GM15510 (cell line): ENCODE results near the gene PNMA6F.

ENCODE experiments used
- POLR2A ChIP-seq: IDR thresholded peaks from 3 replicates; pipeline ENCODE4 v1.6.1; 2011; ENCODE audit warnings: borderline replicate concordance; ENCODE audit not compliant: insufficient read length; ENCODE audit errors: extremely low read depth

Gene PNMA6F

GRCh38 chrX:153340111-153340510 is 18.5 kb upstream of the PNMA6F start:
- TF ChIP-seq POLR2A = no peak

DNA sequence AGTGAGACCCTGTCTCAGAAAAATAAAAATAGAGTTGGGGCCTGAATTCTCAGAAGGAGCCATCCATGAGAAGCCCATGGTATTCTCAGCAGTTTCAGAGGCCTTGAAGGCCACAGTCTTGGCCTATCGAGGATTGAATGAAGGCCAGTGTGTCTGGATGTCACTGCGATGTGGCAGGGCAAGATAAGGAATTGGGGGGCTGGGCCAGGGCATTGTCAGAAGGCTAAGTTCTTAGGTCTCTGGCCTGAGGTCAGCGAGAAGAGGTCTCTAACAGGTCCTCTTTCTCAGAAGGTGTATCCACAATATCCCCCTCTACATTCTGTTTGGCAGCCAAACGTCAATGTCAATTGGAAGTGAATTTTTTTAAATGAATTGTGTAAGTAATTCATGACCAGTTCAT is 18.1 kb upstream of the PNMA6F start:
- no peak for TF ChIP-seq POLR2A

DNA sequence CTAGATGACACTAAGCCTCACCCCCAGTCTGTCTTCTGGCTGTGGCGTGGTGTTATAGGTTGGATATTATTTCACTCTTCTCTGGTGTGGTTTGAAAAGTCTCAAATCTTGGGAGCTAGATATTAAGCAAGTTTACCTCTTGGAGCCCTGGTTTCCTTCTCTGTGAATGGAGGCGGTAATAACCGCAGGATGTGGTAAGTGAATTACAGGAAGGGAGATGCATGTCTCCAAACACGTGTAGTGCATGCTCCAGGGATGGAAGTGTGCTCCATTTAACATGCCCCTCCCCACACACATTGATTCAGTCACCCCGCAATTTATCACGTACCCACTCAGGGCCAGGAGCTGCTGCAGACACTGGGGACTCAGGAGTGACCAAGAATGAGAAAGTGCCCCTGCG is 17.3 kb upstream of the PNMA6F start:
- no peak for TF ChIP-seq POLR2A

- TF ChIP-seq POLR2A = no peak
Measured at GRCh38 chrX:153336988-153337387, 15.4 kb upstream of the PNMA6F start.

DNA sequence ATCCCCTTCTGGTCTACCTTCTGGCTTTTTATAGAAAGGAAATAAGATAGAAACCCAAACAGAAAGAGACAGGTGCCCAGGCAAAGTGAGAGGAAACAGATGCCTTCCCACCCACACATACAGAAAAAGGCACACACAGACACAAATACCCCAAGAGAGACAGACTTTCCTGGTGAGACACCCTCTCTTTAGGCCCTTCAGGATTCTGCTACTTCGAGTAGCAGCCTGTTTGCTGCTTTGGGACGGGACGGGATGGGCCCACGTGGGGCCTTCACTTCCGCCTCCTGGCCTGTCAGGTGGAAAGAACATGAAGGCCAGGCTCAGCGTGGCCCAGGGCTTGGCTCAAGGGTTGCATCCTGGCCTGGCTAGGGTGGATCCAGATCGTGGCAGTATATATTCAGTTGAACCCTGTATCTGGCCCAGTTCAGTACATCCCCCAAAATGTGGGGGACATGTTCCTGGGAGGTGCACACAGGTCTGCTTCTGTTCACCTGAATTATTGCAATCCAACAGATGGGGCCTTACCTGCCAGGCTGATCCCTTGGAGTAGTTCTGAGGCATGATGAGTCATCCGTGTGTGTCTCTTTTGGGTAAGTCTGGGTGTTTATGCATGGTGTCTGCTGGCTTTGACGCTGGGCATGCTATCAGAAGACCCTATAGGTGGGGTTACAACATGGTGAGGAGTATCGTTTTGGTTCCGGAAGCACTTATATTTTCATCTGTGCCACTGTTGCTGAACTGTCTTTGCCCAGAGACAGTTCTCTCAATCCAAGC is 14.7 kb upstream of the PNMA6F start:
- no peak for TF ChIP-seq POLR2A

GRCh38 chrX:153334654-153335295 is 13.2 kb upstream of the PNMA6F start:
- TF ChIP-seq POLR2A = no peak

DNA sequence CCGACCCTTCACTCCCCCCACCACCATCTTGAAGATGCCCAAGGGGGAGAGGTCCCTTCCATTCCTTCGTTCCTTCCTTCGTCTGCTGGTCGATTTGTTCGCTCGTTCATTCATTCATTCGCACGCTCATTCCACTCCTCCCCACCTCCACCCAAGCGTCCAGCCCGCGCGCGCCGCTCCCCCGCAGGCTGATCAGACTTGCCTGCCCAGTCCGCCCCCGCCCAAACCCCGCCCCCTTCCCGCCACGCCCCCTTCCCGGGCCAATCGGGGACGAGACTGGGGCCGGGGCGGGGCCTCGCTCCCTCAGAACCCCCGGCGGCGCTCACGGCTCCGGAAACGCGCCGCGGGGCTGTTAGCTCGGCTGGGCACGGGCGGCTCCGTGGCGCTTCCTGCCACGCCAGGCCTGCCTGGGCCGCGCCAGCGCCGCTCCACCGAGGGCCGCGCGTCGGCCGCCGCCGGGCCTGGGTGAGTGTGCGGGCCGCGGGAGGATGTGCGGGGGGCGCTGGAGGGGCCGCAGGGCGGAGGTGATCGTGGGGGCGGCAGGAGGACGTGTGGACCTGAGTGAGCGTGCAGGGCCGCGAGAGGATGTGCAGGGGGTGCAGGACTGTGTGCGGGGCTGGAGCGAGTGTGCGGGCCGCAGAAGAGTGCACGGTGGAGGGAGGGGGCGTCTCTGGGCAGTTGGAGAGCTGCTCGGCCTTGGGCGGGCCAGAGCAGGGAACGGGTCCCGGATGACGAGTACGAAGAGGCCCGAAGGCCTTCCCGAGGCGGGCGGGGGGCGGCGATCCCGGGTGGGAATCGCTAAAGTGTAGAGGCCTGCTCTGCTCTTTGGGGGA is 12.5 kb upstream of the PNMA6F start, which contains the start of gene ZNF275:
Gene ZNF275, plus strand, starts transcription at position 333 of the 833 bp plus-strand sequence. CDS start 2,527 bp downstream, outside the sequence.
- peak; percentile 76 for TF ChIP-seq POLR2A

DNA sequence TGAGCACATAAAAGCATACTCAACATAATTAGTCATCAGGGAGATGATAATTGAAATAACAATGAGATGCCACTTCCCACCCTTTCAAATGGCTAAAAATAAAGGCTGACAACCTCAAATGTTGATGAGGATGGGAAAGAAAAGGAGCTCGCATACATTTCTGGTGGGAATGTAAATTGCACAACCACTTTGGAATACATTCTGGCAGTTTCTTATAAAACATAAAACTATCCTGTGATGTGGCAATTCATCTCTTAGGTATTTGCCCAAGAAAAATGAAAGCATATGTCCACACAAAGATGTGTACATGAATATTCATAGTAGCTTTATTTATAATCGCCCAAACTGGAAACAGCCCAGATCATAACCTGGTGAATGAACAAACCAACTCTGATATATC is 11.7 kb upstream of the PNMA6F start:
- no peak for TF ChIP-seq POLR2A

- TF ChIP-seq POLR2A = no peak
Measured at GRCh38 chrX:153327561-153327960, 6.0 kb upstream of the PNMA6F start.

DNA sequence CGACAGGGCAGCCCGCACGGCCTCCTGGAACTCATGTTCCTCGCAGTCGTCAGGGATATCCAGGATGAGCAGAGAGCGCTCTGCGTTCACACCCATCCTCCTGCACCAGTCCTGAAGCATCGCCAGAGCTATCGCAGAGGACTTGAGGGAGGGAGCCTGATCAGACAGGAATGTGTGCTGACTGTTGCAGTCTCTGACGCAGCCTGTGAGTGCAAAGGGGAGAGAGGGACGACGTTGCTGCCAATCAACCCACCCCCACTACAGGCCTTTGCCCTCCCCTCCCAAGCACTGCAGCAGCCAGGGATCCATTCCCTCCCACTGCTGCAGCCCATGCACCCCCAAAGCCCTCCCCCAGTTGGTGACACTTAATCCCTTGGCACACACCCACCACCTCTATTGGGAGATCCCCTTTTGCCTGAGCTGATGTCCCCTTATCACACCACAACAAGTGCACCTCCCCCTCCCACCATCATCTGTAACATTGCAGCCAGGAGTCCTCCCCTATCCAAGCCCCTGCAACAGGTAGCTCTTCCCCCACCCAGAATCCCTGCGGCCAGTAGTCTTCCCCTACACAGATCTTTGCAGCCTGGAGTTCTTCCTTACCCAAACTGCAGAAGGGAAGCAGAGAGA is 897 bp downstream of the PNMA6F start:
- TF ChIP-seq POLR2A = no peak

GRCh38 chrX:153319295-153320046 is 2.1 kb downstream of the PNMA6F start:
- TF ChIP-seq POLR2A = no peak

- no peak for TF ChIP-seq POLR2A
Measured at GRCh38 chrX:153318811-153319210, 2.8 kb downstream of the PNMA6F start.

DNA sequence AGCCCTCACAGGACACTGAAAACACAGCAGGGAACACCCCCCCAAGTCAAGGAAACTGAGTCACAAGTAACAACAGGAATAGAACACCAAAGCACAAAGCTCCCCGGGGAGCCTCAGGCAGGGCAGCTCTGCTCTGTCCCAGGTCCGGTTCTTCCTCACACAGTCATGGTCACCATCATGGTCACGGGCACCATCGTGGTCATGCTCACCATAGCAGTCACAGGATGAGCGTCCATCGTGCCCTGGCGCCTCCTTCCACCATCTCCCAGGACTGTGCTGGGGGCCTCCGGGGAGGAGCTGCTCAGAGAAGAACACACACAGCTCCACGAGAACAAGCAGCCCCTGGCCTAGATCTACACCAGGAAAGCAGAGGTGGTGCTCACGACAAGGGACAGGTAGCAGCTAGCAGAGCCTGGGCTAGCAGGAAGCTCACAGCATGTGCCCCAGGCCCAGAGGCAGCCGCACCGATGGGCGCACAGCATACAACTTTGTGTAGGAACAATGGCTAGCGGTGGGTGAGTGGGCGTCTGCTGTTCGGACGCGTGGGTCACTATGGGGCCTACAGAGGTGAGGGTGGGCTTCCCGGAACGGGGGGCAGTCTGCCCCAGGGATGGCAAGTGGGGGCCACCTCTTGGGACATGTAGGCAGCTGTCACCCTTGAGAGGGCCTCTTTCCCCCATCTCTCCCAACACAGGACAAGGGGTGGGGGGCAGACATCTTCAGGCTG is 3.4 kb downstream of the PNMA6F start:
- TF ChIP-seq POLR2A = no peak

DNA sequence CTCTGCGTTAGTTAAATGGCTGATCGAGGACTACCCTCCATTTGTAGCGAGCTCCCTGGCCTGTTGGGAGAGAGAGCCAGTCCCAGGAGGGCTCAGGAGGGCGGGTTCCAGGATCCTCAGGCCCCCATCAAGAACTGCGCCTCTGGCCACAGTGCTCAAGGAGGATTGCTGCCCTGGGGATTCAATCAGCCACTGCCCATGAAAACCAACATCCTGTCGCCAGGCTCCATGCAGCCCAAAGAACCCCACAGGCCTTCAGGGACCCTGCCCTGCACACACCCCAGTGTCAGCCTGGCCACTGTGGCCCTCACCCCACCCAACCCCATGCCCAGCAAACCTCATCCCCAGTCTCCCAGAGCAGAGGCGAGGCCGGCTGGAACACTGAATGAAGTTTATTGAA is 4.3 kb downstream of the PNMA6F start:
- TF ChIP-seq POLR2A = no peak

- TF ChIP-seq POLR2A = no peak
Measured at GRCh38 chrX:153312842-153313241, 8.7 kb downstream of the PNMA6F start.
